HL-60/S4 (cell line): Measurements from ENCODE around the gene SLAIN2.

Experiments used
- in situ Hi-C: fragments of 300-500 bp; cut with MboI; formaldehyde crosslinking; loops from 2 replicates; pipeline ENCODE4 v1.14.3; 2022; ENCODE audit warnings: low sequenced_read_pairs

Gene SLAIN2

DNA sequence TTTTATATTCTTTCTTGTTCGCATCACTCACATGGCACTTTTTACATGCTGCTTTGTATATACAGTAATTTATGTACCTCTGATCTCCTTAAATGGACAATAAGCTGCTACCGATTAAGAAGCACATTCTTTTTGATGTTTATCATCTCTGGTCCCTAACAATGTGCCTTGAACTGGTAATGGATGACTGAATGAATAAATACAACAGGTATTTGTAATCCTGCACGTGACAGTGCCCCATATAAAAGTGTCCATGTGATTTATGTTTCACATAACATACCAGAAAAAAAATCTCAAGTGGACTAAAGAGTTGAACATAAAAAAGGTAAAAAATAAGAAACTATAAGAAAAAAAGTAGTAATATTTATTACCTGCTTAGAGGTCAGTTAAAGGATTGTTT lies 7.7 kb upstream of the SLAIN2 start:
- in situ Hi-C loops, result no loop called here

DNA sequence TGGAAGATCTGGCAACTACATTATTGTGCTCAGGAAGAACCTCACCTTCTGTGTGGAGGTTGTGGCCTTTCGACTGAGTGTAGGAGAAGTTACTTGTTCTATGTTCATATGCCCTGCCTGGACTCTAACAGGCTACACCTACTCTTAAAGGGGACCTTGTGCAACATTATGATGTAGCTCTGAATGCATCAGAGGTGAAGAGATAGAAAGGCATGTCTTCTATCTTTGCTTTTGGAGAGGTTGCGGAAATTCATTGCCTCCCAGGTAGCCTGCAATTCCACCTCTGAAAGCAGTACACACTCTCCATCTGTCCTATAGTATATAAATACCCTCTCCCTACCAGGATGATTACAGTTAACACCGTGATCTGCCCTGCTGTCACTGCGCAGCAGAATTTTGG lies 7.1 kb upstream of the SLAIN2 start:
- in situ Hi-C loops, result no loop called here

DNA sequence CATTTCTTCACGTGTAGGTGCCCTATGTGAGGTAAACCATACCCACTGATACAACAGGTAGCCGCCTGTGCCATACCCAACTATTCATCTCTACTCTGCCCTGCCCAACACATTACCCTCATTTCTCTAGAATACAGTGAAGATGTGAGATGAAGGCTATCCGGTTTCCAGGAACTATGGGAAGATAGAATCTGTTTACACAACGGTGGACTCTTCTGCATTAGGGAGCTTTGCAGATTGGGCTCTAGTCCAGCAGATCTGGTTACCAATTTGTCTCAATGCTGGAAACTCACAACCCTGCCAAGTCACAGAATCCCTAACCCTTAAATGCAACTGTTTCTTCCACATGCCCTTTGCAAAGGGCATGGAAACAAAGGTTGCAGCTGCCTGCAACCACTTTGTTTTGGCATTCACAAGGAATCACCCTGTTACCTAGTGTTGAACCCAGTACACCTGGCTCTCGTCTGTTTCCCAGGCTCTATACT lies 6.4 kb upstream of the SLAIN2 start:
- in situ Hi-C loops, result no loop called here

DNA sequence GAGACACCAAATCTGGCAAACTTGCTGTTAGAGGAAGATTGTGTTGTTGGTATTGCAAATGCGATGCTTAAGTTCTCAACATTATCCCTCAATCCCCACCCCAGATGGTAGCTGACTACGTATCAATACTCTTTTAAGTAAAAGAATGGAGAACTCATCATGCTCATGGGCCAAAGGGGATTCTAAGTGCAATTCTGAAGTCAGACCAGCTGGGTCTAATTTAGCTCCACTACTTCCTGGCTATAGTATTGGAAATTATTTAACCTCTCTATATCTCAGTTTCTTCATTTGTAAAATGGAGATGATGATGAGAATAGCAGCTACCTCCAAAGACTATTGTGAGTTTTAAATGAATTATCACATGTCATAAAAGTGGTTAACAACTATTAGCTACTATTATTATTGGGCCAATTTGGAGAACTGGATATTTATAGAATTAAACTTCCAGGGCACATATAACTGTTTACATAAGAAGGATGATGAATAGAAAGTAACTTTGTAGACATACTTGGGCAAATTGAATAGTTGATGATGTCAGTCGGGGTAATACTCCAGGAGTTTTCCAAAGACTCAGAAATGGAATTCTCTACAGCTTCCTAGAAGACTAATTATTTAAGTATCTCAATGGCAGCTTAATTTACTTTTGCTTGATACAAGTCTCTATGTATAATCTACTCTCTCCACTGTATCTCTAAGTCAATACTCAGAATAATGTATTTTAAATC lies 5.0 kb upstream of the SLAIN2 start:
- in situ Hi-C loops, result no loop called here

DNA sequence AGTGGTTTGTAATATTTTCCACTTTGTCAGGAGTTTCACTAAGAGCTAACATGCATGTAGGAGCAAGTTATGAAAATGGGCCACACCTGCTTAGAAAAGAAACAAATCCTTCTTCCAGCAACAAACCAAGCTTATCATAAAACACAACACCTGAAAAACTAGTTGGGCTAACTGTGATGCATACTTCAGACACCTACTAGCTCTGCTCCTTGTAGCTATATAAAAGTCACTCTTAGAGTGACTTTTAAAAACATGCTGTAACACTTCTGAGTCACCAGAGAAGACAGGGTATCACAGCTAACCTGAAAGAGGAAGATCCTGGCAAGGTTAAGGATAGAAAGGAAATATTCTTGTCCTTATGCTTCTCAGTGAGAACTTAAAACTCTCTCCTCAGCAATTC lies 3.6 kb upstream of the SLAIN2 start:
- in situ Hi-C loops, result no loop called here

DNA sequence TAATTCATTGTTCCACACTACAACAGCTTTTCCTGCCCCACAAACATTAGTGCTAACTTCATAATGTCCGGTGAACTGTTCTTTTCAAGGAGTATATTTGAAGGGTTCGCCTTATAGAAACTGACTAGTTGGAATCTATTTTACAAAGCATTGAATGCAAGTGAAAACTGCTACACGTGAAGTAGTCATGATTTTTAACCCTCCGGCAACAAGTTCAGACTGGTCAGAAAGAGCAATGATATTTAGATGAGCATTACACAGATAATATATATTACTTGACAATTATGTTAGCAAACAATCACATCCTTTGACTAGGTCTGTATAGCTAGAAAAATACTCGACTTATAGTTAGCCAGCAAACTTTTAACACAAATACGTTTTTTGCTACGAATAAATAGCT lies 1.7 kb upstream of the SLAIN2 start:
- in situ Hi-C loops, result no loop called here

DNA sequence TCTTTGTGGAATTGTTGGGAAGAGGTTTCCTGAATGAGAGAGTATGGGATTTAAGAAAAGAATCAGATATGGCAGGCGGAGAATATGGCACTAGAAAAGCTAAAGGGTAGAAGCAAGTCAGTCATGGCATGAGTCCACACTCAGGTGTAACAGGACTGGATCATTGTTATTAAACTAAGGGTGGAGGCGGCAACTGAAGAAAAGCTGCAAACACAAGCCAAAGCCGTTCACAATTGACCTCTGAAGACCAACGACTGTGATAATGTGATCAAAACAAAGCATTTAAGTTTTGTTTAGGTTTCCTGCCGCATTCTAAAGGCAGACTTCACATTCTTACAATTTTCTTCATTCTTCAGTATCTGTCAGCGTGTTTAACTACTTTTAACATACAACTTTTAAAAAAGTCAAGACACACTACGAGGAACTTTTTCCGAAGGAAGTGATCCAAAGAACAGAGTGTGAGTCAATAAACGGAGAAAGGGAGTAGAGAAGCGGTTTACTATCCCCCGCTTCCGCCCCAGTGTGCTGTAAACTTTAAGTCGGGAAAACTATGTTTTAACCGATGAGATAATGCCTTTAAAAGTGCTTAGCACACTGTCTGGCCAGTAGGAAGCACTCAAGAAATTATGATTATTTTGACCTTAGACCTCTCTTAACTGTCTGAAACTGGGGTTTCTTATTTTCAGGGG lies 909 bp upstream of the SLAIN2 start:
- in situ Hi-C loops, result no loop called here

DNA sequence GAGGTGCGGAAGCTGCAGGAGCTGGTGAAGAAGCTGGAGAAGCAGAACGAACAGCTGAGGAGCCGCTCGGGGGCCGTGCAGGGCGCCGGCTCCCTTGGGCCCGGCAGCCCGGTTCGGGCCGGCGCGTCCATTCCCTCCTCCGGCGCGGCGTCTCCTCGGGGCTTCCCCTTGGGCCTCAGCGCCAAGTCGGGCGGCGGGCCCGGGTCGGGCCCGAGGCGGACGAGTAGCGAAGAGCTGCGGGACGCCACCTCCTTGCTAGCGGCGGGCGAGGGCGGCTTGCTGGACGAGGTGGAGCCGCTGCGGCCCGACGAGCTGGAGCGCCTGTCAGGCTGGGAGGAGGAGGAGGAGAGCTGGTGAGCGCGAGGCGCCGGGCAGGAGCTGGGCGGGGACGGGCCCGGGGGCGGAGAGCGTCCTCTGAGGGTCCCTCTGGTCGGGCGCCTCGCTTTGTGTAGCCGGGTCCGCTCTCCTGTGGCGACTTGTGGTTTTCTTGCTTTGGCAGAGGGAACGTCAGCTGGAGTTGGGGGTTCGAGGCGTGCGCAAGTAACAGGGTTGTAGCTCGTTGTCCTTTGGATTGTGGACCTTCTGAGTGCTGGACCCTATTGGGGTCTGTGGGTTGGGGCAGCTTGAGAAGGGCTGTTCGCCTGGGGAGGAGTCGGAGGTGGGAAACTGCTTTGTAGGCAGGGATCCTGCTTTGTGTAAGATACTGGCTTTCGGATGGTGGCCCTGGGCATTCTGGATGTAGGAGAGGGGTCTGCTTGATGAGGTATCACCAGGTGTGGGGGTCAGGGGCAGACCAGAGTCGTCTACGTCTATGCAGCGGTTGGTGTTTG lies 662 bp downstream of the SLAIN2 start:
- in situ Hi-C loops, result no loop called here

DNA sequence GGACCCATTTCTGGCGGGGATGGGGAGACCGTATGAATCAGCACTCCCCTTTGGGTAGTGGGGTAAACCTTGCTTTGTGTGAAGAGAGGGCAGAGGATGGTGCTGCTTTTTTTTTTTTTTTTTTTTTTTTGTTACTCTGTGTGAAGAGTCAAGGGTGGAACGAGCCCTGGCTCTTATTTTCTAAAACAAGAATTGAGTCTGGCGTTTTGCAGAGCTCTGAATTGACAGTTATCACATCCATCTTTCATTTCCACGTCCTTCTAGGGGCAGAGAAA lies 1.2 kb downstream of the SLAIN2 start:
- in situ Hi-C loops, result no loop called here

DNA sequence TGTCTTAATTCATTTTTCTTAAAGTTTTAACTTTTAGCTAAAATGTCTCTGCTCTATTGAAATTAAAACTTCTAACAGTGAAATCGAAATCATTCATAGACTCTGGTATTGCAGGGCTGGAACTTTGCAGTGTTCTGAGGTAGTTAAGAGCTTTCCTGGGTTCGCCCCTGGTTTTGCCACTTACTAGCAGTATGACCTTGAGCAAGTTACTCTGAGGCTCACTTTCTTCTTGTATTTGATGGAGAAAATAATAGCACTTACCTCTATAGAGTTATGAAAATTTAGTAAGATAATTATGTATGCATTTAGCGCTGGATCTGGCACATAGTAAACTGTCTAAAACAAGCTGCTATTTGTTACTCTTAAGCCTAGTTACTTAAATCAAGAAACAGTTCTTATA lies 1.7 kb downstream of the SLAIN2 start:
- in situ Hi-C loops, result no loop called here

DNA sequence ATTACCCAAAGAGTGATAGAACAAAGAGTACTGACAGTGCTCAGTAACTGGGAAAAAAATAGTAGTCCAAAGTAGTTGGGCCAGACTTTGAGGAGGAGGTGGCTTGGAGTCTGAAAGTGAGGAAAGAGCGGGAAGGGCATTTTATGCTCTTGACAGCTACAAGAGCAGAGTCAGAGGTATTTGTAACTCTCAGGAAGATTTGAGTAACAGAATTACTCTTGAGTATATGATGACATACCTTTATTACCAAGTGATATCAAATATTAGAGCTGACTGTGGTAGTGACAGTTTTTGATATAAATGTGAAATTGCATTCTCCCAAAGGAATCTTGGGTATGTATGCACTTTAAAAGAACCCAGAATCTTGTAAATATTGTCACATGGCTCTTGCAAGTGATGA lies 2.2 kb downstream of the SLAIN2 start:
- in situ Hi-C loops, result no loop called here

DNA sequence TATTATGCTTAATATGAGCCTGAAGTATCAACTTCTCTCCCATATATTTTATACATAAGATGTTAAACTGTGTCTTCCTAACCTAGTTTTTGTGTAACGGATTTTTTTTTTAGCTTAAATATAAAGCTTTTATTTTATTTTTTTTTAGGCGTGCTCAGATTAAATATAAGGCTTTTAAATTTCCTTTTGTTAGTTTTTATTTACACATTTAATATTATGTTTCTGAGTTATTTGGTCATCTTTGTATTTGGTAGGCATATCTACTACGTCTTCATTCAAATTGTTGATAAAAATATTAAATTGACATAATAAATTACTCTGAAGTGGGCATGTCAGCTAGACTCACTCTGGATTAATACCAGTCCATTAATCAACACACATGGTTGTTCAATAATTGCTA lies 4.2 kb downstream of the SLAIN2 start:
- in situ Hi-C loops, result no loop called here

DNA sequence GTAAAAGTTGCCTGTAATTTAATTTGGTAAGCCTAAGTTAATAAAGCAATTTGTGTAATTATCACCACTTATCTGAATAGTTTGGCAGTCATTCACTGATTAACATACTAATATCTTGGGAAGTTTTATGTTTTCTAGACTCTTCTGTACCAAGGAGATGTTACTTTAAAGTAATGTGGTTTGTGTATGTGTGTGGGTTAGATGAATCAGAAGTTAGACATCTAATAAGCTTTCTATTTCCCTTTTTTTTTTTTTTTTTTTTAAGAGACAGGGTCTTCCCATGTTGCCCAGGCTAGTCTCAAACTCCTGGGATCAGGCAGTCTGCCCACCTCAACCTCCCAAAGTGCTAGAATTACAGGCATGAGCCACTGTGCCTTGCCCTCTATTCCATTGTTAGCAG lies 5.3 kb downstream of the SLAIN2 start:
- in situ Hi-C loops, result no loop called here

DNA sequence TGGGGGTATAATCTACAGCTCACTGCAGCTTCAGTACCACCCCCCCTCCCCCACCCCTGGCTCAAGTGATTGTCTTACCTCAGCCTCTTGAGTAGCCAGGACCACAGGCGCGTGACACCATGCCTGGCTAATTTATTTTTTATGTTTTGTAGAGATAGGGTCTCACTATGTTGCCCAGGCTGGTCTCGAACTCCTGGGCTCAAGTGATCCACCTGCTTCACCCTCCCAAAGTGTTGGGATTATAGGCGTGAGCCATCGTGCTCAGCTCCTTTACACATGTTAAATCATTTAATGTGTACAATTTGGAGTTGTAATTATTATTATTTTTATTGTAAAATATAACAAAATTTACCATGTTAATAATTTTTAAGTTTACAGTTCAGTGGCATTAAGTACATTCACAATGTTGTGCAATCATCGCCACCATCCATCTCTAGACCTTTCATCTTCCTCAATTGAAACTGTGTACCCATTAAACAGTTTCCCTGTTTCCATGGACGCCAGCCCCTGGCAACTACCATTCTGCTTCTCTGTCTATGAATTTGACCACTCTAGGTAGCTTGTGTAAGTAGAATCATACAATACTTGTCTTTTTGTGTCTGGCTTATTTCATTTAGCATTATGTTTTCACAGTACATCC lies 6.1 kb downstream of the SLAIN2 start:
- in situ Hi-C loops, result no loop called here

DNA sequence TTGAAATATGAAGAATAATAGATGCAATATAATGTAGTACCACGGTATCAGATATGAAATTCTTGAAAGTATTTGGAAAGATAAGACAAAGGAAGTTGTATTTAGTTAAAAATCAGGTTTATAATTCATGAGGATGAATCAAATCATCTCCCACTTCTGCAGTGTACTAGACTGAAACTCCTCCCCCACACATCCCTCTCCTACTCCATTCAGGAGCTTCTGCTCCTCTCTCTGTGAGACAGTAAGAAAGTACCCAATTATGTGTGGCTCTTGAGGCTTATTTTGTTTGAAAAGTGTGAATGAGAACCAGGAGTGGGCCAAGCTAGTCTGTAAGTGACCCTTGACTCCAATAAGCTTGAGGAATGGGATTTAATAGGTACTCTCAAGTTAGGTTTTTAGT lies 9.5 kb downstream of the SLAIN2 start:
- in situ Hi-C loops, result no loop called here

DNA sequence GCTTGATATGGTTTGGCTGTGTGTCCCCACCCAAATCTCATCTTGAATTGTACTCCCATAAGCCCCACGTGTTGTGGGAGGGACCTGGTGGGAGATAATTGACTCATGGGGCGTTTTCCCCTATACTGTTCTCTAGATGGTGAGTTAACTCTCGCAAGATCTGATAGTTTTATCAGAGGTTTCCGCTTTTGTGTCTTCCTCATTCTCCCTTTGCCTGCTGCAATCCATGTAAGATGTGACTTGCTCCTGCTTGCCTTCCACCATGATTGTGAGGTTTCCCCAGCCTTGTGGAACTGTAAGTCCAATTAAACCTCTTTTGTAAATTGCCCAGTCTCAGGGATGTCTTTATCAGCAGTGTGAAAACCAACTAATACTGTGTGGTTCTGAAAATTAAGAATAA lies 11.5 kb downstream of the SLAIN2 start:
- in situ Hi-C loops, result no loop called here

DNA sequence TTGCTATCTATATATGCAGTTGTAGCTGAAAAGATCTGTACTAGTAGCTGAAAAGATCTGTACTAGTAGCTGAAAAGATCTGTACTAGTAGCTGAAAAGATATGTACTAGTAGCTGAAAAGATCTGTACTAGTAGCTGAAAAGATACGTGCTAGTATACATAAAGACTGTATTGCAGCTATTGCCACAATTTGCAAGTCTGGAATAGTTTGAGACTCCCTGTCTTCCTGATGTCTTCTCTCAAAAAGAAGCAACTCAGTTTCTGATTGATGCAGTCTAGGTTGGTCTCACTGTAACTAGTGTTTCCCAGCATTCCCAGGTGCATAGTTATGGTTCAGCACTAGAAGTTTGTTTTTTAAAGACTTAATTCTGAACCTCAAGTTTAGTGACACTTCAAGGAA lies 15.0 kb downstream of the SLAIN2 start:
- in situ Hi-C loops, result no loop called here

DNA sequence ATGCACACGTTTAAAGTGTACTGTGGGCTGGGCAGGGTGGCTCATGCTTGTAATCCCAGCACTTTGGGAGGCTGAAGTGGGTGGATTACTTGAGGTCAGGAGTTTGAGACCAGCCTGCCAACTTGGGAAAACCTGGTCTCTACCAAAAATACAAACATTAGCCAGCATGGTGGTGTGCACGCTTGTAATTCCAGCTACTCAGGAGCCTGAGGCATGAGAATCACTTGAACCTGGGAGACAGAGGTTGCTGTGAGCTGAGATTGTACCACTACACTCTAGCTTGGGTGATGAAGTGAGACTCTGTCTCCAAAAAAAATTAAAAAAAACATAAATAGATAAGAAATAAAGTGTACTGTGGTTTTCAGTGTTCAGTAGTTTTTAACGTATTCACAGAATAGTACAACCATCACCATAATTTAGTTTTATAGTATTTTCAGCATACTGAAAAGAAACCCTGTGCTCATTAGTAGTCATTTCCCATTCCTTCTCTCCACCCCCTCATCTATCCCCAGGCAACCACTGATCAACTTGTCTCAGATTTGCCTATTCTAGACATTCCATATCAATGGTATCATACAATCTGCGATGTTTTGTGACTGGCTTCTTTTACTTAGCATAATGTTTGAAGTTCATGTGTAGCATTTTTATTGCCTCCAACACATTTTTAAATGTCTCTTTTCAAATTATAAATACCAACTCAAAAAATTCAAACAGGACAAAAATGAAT lies 19.1 kb downstream of the SLAIN2 start:
- in situ Hi-C loops, result no loop called here

DNA sequence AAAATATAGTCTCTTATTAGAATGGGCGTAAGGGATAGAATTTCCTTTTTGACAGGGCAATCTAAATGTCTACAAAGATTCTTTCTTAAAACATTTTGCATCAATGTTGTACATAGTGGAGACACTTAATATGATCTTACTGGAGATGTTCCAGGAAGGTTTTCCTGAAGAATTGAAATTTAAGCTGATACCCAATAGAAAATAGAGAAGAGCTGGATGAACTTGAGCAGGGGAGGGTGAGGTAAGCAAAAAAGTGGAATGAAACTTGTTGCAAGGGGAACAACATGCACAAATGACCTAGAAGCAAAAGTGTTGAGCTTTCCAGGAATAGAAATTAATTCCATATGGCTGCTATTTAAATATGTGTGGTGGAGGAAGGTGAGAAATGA lies 19.7 kb downstream of the SLAIN2 start:
- in situ Hi-C loops, result no loop called here

DNA sequence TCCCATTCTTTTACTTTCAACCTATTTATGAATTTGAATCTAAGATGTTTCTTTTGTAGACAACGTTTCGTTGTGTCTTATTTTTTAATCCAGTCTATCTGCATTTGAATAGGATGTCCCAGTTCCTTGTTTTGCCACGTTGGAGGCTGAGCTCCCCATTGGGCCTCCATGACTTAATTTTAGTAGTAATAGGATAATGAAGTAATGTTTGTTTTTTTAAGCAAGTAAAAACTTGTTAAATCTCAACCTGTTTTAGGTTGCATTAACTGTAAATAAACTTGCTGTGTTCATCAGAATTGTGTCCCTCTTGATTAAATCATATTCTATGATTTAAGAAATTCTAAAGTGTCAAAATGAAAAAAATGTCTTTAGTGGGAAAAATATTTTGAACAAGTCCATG lies 25.3 kb downstream of the SLAIN2 start:
- in situ Hi-C loops, result no loop called here

DNA sequence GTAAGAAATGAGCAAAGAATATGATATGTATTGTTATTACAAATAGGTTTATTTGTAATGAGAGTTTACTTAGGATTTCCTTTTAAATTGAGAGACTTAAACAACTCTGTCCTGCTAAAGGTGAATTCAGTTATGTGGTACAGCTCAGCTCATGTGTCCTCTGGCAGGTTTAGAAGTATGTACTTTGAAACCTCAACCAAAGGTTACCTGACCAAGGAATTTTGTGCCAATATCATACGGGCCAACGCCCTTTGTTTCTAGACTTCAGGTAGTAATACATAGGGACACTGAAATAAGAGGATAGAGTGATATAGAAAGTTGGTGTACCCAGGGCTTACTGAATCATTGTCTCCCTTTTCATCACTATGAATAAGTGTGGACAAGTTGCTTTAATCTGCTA lies 25.7 kb downstream of the SLAIN2 start:
- in situ Hi-C loops, result no loop called here
